Globus pallidus (tissue), 1 donor: Measurements from ENCODE around the gene FUZ.

ENCODE experiments used
- DNase-seq: peaks from one replicate; pipeline ENCODE4 v3.0.0-alpha.2; 2015; ENCODE audit warnings: low spot score

FUZ gene

GRCh38 chr19:49850487-49851342 lies 37.6 kb upstream of the FUZ start, which contains the start of gene PTOV1:
TSS of gene PTOV1 (plus strand) at chr19:49851159.
- peak; percentile 93 for DNase-seq

GRCh38 chr19:49850221-49850486 lies 37.1 kb upstream of the FUZ start:
- DNase-seq = no peak

- no peak for DNase-seq
Measured at GRCh38 chr19:49849433-49850220, 36.5 kb upstream of the FUZ start.

- no peak for DNase-seq
Measured at GRCh38 chr19:49848938-49849337, 35.8 kb upstream of the FUZ start.

- no peak for DNase-seq
Measured at GRCh38 chr19:49847731-49848696, 34.9 kb upstream of the FUZ start.

GRCh38 chr19:49846408-49846807 lies 33.3 kb upstream of the FUZ start:
- no peak for DNase-seq

GRCh38 chr19:49845414-49845813 lies 32.3 kb upstream of the FUZ start:
- no peak for DNase-seq

GRCh38 chr19:49844138-49845095 lies 31.3 kb upstream of the FUZ start:
- no peak for DNase-seq

- DNase-seq = no peak
Measured at GRCh38 chr19:49843265-49843664, 30.2 kb upstream of the FUZ start.

GRCh38 chr19:49840736-49841249 lies 27.7 kb upstream of the FUZ start:
- no peak for DNase-seq

- no peak for DNase-seq
Measured at GRCh38 chr19:49840321-49840720, 27.2 kb upstream of the FUZ start.

- DNase-seq = no peak
Measured at GRCh38 chr19:49839713-49840112, 26.6 kb upstream of the FUZ start.

GRCh38 chr19:49838885-49839588 lies 25.9 kb upstream of the FUZ start:
- DNase-seq = no peak

- DNase-seq = no peak
Measured at GRCh38 chr19:49837425-49837824, 24.3 kb upstream of the FUZ start.

- no peak for DNase-seq
Measured at GRCh38 chr19:49837009-49837310, 23.9 kb upstream of the FUZ start.

- no peak for DNase-seq
Measured at GRCh38 chr19:49836176-49837008, 23.3 kb upstream of the FUZ start.

- DNase-seq = no peak
Measured at GRCh38 chr19:49835562-49835961, 22.5 kb upstream of the FUZ start.

- DNase-seq = no peak
Measured at GRCh38 chr19:49833599-49833998, 20.5 kb upstream of the FUZ start.

- DNase-seq = no peak
Measured at GRCh38 chr19:49832556-49832955, 19.5 kb upstream of the FUZ start.

- no peak for DNase-seq
Measured at GRCh38 chr19:49831592-49831991, 18.5 kb upstream of the FUZ start.
